Suppressor macrophage (primary cell): ENCODE measurements around the gene CTBP2.

Source experiments
- DNase-seq, 4 experiments: peaks; one replicate each; pipeline ENCODE4 v3.0.0-alpha.2; 2020 to 2022
- total RNA-seq, 17 experiments: gene quantifications; one replicate each; lab custom pipeline; 2026; ENCODE audit warnings: mixed read lengths in 6 of 17, inconsistent platforms in 3 of 17; lab: John Stamatoyannopoulos, UW

The CTBP2 gene
- 20.7 to 58.3 (median 38.7) reads per million in 17 experiments for total RNA-seq

- DNase-seq: peak; percentile 7 to 62 (median 40)
Measured at GRCh38 chr10:125159932-125160855, at the start of gene CTBP2. Gene CTBP2, minus strand, starts transcription at chr10:125160563.

GRCh38 chr10:125209591-125210355 lies 49.4 kb upstream of the CTBP2 start:
- no peak for DNase-seq

GRCh38 chr10:125208854-125209565 lies 48.6 kb upstream of the CTBP2 start:
- no peak for DNase-seq

GRCh38 chr10:125206623-125207022 lies 46.3 kb upstream of the CTBP2 start:
- DNase-seq: no peak

- DNase-seq: no peak
Measured at GRCh38 chr10:125205431-125205830, 45.1 kb upstream of the CTBP2 start.

DNA sequence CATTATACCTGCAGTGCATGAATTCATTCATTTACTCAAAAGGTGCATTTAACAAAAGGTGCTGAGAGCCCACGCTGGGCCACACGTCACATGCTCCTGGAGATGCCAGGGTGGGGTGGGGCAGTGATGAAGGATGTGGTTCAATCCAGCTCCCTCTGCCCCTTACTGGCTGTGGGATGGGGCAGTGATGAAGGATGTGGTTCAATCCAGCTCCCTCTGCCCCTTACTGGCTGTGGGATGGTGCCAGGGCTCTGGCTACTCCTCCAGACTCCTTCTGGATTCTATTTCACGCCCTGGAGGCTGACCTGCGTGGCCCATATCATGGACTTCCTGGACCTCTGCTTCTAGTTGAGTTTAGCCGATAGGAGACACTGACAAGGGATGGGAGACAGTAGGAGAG lies 44.0 kb upstream of the CTBP2 start:
- no peak for DNase-seq

- DNase-seq: no peak
Measured at GRCh38 chr10:125203186-125203800, 42.9 kb upstream of the CTBP2 start.

- no peak for DNase-seq
Measured at GRCh38 chr10:125201791-125202622, 41.6 kb upstream of the CTBP2 start.

DNA sequence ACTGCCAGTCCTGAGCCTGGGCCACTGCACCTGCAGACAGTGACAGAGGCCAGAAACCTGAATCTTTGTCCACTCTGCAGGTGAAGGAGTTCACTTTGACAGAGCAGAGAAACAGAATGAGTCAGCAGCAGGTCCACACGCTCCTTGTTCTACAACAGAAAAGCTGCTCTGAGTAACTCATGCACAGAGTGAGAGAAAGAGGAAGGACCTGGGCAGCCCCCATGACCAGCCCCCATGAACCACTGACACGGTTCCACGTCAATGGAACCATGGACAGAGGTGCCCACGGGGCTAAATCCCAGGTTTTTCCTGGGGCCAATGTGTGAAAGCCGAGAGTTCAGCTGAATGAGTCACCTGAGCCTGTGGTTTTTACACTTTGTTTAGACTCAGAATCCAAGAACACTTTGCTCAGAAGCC lies 40.8 kb upstream of the CTBP2 start:
- DNase-seq: peak; percentile 3 to 24 (median 8)

DNA sequence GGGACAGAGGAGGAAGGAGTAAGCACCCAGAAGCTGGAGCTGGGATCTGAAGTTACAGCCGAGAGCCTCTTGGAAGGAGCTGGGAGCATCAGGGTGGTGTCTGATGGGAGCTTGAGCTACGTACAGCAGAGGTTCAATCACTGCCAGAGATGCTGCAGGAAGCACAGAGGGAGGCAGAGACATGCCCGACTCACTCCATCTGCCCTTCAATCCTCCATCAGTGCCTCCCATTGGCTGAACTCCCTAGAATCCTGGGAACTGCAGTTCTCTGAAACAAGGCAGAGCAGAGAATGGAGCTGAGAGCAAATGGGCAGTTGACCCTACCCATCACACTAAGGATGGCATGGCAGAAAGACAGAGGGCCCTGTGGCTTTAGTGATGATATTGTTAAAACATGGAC lies 40.0 kb upstream of the CTBP2 start:
- no peak for DNase-seq

DNA sequence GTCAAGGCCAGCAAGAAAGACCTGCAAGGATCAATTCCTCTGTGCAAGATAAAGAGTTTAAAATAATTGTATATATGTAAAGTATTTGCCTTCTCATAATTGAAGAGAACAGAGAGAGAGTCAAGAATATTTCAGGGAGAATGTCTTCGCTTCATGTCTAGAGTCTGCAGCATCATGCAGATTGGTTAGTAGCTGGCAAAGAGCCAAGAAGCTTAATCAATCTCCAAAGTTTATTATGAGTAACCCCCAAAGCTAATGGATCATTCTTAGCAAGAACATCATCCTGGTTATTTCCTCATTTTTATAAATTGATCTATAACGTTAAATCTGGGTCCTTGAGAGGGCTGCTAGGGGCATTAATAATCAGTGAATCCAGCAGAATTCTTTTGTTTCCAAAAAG lies 38.9 kb upstream of the CTBP2 start:
- peak in 1 of 4 experiments; percentile 1 for DNase-seq

GRCh38 chr10:125194814-125195213 lies 34.5 kb upstream of the CTBP2 start:
- DNase-seq: no peak

- DNase-seq: no peak
Measured at GRCh38 chr10:125193306-125193877, 33.0 kb upstream of the CTBP2 start.

DNA sequence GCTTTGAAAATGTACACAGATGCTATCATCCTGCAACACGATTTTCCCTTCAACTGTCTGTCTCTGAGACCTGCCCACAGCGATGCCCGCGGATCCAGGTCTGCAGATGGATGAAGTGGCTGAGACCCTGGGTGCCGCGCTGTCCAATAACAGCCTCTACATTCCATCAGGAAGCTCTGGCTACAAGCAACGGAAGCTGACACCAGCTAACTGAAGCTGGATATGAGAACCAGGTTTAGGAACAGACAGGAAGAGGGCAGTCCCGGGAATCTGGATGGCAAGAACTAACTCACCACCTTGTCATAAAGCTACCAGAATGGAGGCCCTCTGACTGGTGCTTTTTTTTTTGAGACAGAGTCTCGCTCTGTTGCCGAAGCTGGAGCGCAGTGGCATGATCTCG lies 32.3 kb upstream of the CTBP2 start:
- DNase-seq: no peak

- no peak for DNase-seq
Measured at GRCh38 chr10:125192005-125192404, 31.6 kb upstream of the CTBP2 start.

GRCh38 chr10:125190946-125191345 lies 30.6 kb upstream of the CTBP2 start:
- DNase-seq: no peak

DNA sequence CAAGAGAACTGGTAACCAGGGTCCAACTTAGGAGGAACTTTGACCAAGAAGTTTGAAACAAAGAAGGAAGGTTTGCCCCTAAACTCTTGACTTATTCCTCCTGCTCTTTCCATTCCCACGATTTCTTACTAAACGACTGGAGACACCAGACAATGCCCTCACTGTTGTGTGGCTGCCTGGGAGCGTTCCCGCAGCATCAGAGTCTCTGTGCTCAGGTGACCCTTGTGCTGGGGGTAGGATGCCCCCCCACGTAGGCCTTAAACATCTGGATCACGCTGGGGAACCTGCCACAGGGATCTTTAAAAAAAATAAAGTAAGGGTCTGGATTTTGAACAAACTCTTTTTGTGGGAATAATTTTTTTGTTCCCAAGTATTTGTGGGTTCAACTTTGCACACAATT lies 30.1 kb upstream of the CTBP2 start:
- DNase-seq: no peak

GRCh38 chr10:125189162-125189561 lies 28.8 kb upstream of the CTBP2 start:
- DNase-seq: no peak

DNA sequence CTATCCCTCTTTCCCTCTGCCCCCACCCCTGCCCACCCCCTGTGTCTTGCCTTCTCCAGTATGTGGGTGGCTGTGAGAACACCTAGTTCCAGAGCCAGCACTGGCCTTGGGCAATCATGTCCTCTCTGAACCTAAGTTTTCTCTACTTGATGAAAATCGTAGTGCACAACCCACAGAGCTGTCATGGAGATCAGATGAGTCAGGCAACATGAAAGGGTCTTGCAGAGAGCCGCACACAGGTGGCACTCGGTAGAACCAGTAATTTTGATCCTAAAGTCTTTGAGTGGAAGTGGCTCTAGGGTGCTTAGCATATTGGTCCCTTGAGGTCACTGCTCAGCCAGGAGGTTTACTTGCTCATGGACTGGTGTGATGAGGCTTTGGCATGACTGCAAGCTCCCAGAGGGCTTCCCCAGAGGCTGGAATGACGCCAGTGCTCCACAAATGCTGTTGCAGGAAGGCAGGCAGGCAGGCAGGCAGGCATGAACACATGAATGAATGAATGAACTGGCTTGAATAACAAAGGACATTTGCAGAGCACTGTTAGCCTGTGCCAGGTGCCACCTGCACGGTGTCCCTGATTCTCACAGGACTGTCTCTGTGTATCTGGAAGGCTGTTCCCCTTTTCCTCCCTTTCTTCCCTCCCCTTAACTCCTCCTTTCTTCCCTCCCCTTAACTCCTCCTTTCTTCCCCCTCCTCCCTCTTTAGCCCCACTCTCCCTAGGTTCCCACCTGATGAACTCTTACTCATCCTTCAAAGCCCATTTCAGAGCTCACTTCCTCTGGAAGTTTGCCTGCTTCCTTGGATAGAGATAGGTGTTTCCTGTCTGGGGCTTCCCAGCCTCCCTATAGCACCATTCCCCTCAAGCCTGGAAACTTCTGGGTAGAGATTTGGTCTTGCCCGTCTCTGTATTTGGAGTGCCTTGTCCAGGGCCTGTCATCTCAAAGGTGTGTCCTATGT lies 27.2 kb upstream of the CTBP2 start:
- DNase-seq: no peak
